NCI-H69 (cell line): Measurements from ENCODE around the gene DPP4.

Source experiments
- DNase-seq: peaks from one replicate; lab custom pipeline; 2025; lab: John Stamatoyannopoulos, UW

The DPP4 gene

DNA sequence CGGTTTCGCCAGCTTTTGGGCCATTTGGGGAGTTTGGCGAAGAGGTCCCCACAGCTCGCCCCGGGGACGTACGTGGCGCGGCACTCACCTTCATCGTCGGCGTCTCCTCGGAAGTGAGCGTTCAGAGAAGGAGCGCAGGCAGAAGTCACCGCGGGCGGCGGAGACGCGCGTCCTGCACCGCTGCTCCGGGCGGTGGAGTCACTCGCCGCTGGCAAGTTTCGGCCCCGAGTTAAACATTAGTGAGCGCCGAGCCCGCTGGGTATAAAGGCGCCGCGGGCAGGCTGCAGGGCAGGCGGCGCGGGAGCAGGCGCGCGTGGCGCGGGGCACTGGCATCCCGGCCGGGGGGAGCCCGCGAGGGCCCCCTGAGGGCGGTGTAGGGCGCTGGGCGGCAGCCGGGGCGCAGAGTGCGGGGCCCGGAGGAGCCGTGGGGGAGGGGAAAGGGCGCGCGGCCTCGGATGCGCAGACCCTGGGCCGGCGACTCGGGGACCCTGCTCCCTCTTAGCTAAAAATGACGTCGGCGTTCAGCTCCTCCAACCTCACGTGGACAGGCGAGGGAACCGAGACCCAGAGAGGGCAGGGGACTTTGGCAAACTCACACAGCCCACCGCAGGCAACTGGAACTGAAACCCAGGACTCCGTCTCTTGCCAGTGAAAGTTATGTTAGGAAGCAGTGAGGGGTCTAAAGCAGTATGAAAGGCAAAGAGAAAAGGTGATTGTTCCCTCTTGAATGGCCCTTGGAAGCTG lies at the start of gene DPP4:
DPP4 (minus strand) TSS at position 328 of the 744 bp plus-strand sequence; CDS start at position 94, 234 bp downstream.
- peak; percentile 56 for DNase-seq

DNA sequence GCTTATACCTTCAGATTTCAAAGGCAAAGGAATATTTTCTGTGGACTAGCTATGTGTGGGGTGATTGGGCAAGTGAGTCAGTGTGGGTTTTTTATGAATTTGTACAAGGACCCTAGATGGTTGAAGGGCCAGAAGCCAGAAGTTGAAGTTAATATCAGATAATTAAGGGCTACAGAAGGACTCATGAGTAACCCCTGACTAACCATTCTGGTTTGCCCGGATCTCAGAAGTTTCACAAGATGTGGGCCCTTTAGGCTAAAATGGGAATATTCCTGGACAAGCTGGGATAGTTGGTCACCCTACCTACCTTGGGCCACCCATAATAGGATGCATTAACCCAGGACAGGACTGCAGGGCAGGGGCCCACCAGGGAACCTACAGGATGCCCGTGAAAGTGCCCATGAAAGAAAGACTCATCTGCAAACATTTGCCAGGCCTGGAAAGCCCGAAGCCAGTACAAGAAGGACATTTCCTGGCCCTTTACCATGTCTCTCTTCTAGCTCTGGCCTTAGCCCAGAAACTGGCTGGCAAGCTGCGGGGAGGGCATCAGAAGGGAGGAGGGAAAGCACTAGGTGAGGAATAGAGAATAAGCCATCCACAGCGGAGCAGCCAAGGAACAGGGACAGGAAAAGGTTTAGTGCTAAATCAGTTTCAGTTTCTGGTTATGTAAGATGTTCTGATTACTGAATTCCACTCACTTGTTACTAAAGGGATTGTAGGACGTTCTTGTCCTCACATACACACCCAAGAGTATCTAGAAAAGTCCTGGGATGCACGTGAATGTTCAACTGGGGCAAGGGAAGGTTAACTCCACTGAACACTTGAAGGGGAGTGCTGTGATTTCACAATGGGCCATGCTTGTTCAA lies 44.4 kb upstream of the DPP4 start:
- no peak for DNase-seq

GRCh38 chr2:162116352-162116751 lies 42.3 kb upstream of the DPP4 start:
- DNase-seq = no peak

- DNase-seq = no peak
Observed at GRCh38 chr2:162115076-162115475, 41.1 kb upstream of the DPP4 start.

DNA sequence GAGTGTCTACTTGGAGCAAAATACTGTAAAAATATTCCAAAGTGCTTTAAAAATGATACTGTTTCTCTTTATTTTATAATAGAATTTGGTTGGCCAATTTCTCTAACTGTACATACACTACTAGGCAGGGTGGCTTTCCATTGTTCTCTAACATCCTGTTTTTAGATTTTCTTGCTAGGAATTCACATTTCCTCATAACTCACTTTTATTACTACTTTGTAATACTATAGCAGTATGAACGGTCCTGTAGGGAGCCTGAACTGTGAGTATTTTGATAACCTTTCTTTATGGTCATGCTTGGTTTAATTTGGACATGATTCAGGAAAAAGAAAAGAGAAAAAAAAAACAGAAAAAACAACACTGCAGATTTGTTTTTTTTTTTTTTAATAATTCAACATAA lies 40.3 kb upstream of the DPP4 start:
- no peak for DNase-seq

DNA sequence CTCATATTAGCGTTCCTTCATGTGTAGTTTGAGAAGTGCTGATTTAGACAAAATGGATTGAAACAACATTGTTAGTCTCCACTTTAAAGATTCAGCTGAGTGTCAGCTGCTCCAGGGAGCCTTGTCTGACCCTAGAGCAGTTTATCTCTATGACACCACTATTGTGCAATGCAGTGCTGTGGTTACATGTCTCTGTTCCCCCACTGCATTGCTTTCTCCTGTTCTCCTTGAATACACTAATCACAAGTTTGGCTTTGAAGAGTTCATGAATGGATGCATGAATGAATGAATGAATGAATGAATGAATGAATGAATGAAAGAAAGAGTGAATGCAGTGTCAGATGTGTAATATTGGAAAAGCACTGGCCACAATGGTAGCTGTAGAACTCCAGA lies 39.8 kb upstream of the DPP4 start:
- DNase-seq = no peak

DNA sequence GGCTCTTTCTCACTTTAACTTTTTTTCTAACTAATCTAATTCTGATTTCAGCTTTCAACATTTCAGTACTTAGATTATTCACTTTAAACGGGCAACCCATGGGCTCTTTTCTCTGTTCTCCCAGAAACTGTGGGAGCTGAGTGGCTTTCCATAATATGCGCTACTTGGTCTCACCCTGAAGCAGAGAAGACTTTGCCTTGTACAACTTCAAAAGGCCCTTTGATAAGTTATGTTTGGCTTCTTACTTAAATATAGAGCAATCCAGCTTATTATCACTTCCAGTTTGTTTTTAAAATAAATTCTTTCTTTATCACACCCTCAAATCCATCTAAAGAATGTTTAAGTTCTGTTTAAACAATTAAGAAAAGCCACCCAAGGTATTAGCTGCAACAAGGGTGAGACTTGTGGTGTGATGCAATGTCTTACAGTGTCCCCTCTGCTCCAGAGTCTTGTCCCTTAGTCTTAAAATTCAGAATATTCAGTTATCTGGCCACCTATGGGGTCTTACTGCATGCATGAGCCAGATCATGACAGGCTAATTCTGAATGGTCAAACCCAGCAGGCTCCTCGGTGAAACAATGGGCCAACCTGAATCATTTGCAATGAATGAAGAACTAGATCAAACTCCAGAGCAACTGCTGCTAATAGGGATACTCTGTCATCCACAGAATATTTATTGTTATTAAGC lies 39.2 kb upstream of the DPP4 start:
- no peak for DNase-seq

- no peak for DNase-seq
Observed at GRCh38 chr2:162111958-162112850, 38.2 kb upstream of the DPP4 start.

DNA sequence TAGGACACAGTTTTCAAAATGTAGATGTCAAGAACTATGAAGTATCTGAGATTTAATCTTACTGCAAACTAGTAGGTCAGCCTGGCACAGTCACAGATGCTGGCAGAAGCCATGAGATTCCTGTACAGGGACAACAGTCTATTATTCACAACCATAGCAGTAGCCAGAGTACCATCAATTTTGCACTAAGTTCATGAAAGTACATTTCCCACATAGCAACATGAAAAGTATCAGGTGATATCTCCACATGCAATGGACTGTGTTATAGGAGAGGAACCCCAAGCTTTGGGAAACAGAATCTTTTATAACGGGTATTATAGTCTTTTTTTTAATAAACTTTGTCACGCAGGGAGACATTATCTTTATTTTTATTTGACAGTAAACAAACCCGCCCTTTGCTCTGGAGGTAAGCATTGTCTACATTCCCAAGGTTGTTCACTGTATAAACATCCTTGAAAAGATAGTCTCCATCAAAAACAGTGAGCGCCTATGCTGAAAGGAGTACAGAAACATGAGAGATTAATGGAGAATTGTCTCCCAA lies 33.4 kb upstream of the DPP4 start:
- DNase-seq = no peak

GRCh38 chr2:162106746-162107145 lies 32.7 kb upstream of the DPP4 start:
- no peak for DNase-seq

DNA sequence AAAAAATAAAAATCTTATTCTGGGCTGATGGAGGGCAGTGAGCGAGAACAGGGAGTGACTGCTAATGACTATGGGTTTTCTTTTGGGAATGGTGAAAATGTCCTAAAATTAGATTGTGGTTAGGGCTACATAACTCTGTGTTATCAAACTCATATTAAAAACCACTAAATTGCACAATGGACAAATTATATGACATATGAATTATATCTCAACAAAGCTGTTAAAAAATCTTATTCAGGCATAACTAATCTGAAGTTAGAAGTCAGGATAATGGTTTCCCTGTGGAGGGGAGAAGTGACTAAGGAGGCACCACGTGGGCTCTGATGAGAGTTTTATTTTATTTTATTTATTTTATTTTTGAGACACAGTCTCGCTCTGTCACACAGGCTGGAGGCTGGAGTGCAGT lies 32.1 kb upstream of the DPP4 start:
- DNase-seq = no peak

GRCh38 chr2:162103443-162104009 lies 29.5 kb upstream of the DPP4 start:
- DNase-seq = peak; percentile 58

GRCh38 chr2:162100579-162100978 lies 26.6 kb upstream of the DPP4 start:
- DNase-seq = no peak

- no peak for DNase-seq
Observed at GRCh38 chr2:162099836-162100235, 25.8 kb upstream of the DPP4 start.

DNA sequence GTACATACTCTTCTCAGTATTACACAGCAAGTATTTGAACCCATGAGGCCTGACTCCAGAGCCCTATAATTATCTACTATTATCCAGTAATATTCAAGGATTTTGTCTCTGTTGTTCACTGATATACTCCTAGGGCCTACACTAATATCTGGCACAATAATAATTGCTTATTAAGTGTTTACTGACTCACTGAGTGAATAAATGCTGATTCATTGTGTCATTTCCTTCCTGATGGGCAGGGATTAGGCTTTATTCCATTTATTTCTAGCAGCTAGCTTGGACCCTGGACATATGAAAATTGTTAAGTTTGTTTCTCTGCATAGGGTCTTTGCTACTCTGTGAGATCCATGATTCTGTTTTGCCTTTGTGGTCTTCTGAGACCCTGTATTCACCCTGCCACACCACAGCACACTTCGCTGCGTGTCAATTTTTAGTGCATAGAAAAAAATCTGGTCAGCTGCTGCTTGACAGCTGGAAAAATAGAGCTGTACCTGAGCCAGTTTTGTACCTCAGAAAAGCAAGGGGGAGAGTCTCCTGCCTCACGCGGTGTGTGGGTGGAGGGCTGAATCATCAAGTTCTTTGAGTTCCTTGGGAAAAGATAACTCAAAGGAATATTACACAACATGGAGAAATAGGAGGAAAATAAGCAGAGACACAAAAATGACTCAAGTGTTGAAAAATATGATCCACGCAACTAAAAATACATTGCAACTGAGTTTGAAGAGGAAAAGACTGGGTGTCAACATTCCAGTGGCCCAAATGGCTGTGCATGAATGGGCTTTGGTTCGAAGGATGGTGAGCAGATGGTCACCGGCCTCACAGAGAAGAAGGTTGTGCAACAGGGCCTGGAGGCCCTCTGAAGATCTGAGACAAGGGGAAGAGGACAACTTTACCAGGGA lies 18.9 kb upstream of the DPP4 start:
- no peak for DNase-seq

DNA sequence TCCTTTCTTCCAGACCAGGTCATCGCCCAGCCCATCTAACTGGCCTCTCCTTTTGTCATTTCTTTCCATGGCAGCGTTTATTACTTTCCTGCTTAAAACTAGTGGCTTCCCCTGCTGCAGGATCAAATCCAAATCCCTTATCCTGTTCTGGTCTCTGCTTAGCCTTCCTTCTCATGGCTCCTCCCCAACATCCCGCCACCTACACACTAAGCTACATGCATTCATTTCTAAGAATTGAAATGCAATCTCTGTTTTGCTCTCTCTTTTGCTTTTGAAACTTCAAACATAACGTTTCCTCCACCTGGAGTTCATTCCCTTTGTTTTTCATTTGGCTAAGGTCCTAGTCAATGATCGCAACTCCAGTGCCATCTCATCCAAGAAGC lies 18.0 kb upstream of the DPP4 start:
- DNase-seq = no peak

- DNase-seq = peak; percentile 29
Observed at GRCh38 chr2:162091325-162092007, 17.5 kb upstream of the DPP4 start.

DNA sequence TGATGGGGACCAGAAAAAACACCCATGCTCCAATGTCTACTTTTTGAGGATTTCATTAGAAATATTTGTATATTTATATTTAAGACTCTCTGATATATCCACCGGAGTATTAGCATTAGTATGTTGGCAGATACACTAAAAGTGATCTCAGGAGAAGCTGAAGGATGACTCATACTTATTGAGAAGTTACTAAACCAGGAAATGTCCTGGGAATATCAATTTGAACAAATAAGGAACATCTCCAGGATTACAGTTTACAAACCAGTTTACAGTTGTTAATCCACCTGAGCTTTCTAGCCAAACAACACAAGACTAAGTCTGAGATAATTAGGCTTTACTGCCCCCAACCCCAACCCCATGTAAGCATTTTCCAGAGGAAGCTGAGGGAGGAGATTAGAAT lies 16.1 kb upstream of the DPP4 start:
- no peak for DNase-seq

DNA sequence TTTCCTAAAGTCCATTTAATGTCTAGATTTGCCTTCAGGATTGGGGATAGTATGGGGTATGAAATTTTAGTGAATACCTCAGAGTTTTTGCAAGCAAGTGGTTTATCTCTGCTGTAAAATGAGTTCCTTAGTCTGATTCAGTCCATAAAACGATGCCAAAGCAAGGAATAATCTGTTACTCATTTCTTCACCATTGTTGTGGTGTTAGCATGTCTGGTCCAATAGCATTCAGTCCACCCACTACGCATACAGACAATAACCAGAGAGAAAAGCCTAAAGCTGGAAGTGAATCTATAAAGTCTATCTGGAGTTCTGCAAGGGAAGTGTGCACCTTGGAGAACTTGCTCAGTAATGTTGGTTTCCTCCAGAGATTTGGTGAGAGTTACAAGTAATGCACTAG lies 12.9 kb upstream of the DPP4 start:
- no peak for DNase-seq
